ENCODE results near the gene GID4.

DNA sequence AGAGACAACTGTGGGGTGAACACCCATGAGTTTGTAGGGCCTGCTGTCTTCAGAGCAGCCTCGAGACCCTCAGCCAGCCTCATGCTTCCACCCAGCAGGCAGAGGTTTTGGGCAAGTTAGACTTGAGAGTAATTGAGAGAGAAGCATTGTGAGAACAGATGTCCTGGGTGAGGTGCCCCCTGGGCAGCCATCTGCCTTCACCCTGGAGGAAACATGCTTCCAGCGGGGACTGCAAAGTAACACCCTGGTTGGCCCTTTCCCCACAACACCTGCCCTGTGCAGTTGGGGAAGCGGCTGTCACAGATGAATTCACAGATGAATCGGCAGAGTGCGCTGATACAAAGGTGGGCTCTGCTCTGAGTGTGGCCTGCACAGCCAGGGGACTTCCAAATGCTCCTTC, 23.6 kb upstream of the GID4 start:
- TF ChIP-seq, protein P1, sequence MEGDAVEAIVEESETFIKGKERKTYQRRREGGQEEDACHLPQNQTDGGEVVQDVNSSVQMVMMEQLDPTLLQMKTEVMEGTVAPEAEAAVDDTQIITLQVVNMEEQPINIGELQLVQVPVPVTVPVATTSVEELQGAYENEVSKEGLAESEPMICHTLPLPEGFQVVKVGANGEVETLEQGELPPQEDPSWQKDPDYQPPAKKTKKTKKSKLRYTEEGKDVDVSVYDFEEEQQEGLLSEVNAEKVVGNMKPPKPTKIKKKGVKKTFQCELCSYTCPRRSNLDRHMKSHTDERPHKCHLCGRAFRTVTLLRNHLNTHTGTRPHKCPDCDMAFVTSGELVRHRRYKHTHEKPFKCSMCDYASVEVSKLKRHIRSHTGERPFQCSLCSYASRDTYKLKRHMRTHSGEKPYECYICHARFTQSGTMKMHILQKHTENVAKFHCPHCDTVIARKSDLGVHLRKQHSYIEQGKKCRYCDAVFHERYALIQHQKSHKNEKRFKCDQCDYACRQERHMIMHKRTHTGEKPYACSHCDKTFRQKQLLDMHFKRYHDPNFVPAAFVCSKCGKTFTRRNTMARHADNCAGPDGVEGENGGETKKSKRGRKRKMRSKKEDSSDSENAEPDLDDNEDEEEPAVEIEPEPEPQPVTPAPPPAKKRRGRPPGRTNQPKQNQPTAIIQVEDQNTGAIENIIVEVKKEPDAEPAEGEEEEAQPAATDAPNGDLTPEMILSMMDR (IDR thresholded peaks at IDR 0.05): no peak
- TF ChIP-seq POLR2A (IDR thresholded peaks at IDR 0.05): no peak
